RWPE2 (cell line): ENCODE data around the gene CHCHD1.
"Not testable (repeated sequence)": the region's sequence is repeated elsewhere in the genome, so short reads cannot be mapped to it uniquely, and the experiment has no call there.

Source experiments
- ATAC-seq: fragments of 200-7000 bp; cut with Tn5 transposase; 3 replicates; pipeline ENCODE4 v1.9.1; 2021; ENCODE audit warnings: low read depth
- DNase-seq: peaks from one replicate; pipeline ENCODE4 v3.0.0-alpha.2; 2020; ENCODE audit warnings: low spot score
- H3K27ac ChIP-seq: fragments of 450-650 bp; 2 replicates; pipeline ENCODE4 v1.5.1; 2017; ENCODE audit warnings: mild to moderate bottlenecking; ENCODE audit not compliant: poor library complexity, severe bottlenecking
- H3K27me3 ChIP-seq: fragments of 250-450 bp; sonication (Bioruptor Pico); 2 replicates; pipeline ENCODE4 v1.5.1; 2021; ENCODE audit warnings: mild to moderate bottlenecking, moderate library complexity; ENCODE audit not compliant: insufficient read depth, poor library complexity, severe bottlenecking
- H3K36me3 ChIP-seq: fragments of 250-450 bp; sonication (Bioruptor Pico); 2 replicates; pipeline ENCODE4 v1.5.1; 2020; ENCODE audit warnings: low read depth, mild to moderate bottlenecking, moderate library complexity
- H3K4me1 ChIP-seq: fragments of 250-450 bp; sonication (Bioruptor Pico); 2 replicates; pipeline ENCODE4 v1.5.1; 2021; ENCODE audit warnings: mild to moderate bottlenecking, moderate library complexity; ENCODE audit not compliant: insufficient read depth, poor library complexity, severe bottlenecking
- H3K4me3 ChIP-seq: fragments of 250-450 bp; sonication (Bioruptor Pico); 2 replicates; pipeline ENCODE4 v1.5.1; 2021; ENCODE audit warnings: mild to moderate bottlenecking, moderate library complexity; ENCODE audit not compliant: severe bottlenecking
- H3K9me3 ChIP-seq: fragments of 250-450 bp; sonication (Bioruptor Pico); 2 replicates; pipeline ENCODE4 v1.5.1; 2021; ENCODE audit warnings: mild to moderate bottlenecking, moderate library complexity; ENCODE audit not compliant: severe bottlenecking
- CTCF ChIP-seq: fragments of 450-650 bp; IDR thresholded peaks from one replicate; pipeline ENCODE4 v1.5.1; 2017; ENCODE audit warnings: mild to moderate bottlenecking, moderate library complexity; ENCODE audit not compliant: poor library complexity, severe bottlenecking

CHCHD1 gene

GRCh38 chr10:73827346-73828089 is 45.7 kb downstream of the CHCHD1 start:
- no peaks in the 10 kb centered on the region for H3K27me3 ChIP-seq
- no peaks in the 10 kb centered on the region for H3K9me3 ChIP-seq
- DNase-seq (peak; percentile 82), ATAC-seq (peak; percentile 93)
- peak overlapping the region; percentile 33 for H3K27ac ChIP-seq
- peaks cover 11% of the 10 kb centered on the region for H3K4me1 ChIP-seq
- peaks cover 14% of the 10 kb centered on the region for H3K36me3 ChIP-seq
- TF ChIP-seq CTCF = no peak
- no peak overlapping the region for H3K4me3 ChIP-seq

DNA sequence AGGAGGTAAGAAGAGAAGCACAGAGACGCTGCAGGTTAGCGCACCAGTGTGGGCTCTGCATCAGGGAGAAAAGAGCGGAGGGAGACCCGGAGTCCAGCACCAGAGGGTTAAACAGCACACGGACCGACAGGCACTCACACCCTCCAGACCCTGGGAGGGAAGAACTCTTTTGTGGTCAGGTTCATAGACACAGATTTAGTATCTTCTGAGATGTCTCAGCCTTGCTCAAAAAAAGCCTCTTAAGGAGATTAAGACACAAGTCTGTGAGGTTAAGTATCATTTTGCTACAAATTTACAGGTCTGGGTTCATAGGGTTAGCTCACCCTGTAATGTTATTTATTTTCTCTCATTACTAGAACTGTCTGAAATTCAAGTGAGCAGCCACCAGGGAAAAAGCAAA is 46.3 kb downstream of the CHCHD1 start:
- ATAC-seq (peak; percentile 3; the same call in 1 of the 3 replicates), DNase-seq (no peak)
- Histone ChIP-seq H3K9me3 (no peaks in the 10 kb centered on the region), H3K4me3 (no peak overlapping the region), H3K27ac (peak overlapping the region; percentile 33), H3K4me1 (peaks cover 11% of the 10 kb centered on the region), H3K27me3 (no peaks in the 10 kb centered on the region), H3K36me3 (peaks cover 14% of the 10 kb centered on the region)
- TF ChIP-seq CTCF = no peak

- H3K27me3 ChIP-seq, ATAC-seq, H3K9me3 ChIP-seq, H3K4me3 ChIP-seq, DNase-seq, H3K27ac ChIP-seq: not testable (repeated sequence)
- peaks cover 14% of the 10 kb centered on the region for H3K36me3 ChIP-seq
- H3K4me1 ChIP-seq = peaks cover 11% of the 10 kb centered on the region
Measured at GRCh38 chr10:73829090-73829489, 47.2 kb downstream of the CHCHD1 start.
